GM21737 (cell line): ENCODE results near the gene TET3.

Experiments used
- ATAC-seq: cut with Tn5 transposase; IDR thresholded peaks from one replicate; pipeline ENCODE4 v1.9.1; 2021; ENCODE audit warnings: mild to moderate bottlenecking, moderate library complexity; ENCODE audit not compliant: unreplicated experiment

Gene TET3

GRCh38 chr2:73963385-73964120 lies 21.2 kb upstream of the TET3 start:
- ATAC-seq: no peak

- no peak for ATAC-seq
Observed at GRCh38 chr2:73964223-73964622, 20.5 kb upstream of the TET3 start.

GRCh38 chr2:73965053-73965452 lies 19.7 kb upstream of the TET3 start:
- no peak for ATAC-seq

- no peak for ATAC-seq
Observed at GRCh38 chr2:73968357-73968937, 16.3 kb upstream of the TET3 start.

GRCh38 chr2:73969356-73969755 lies 15.4 kb upstream of the TET3 start:
- no peak for ATAC-seq

GRCh38 chr2:73970141-73970803 lies 14.4 kb upstream of the TET3 start:
- ATAC-seq: peak; percentile 17

- ATAC-seq: peak; percentile 83
Observed at GRCh38 chr2:73970850-73971471, 13.7 kb upstream of the TET3 start.

GRCh38 chr2:73971722-73972121 lies 13.0 kb upstream of the TET3 start:
- no peak for ATAC-seq

- no peak for ATAC-seq
Observed at GRCh38 chr2:73972846-73973245, 11.9 kb upstream of the TET3 start.

- no peak for ATAC-seq
Observed at GRCh38 chr2:73975731-73976130, 9.0 kb upstream of the TET3 start.

GRCh38 chr2:73976803-73977202 lies 7.9 kb upstream of the TET3 start:
- no peak for ATAC-seq

GRCh38 chr2:73977466-73977865 lies 7.2 kb upstream of the TET3 start:
- ATAC-seq: no peak

- ATAC-seq: peak; percentile 39
Observed at GRCh38 chr2:73979021-73979420, 5.7 kb upstream of the TET3 start.

- no peak for ATAC-seq
Observed at GRCh38 chr2:73979686-73980085, 5.0 kb upstream of the TET3 start.

- no peak for ATAC-seq
Observed at GRCh38 chr2:73980566-73980965, 4.1 kb upstream of the TET3 start.

GRCh38 chr2:73981081-73982001 lies 3.4 kb upstream of the TET3 start:
- ATAC-seq: no peak

- ATAC-seq: no peak
Observed at GRCh38 chr2:73982140-73982617, 2.5 kb upstream of the TET3 start.

- no peak for ATAC-seq
Observed at GRCh38 chr2:73983322-73984202, 1.1 kb upstream of the TET3 start.

GRCh38 chr2:73984922-73985307 lies 205 bp downstream of the TET3 start:
- peak; percentile 23 for ATAC-seq
